Measurements from ENCODE around the gene NEBL.

The NEBL gene

DNA sequence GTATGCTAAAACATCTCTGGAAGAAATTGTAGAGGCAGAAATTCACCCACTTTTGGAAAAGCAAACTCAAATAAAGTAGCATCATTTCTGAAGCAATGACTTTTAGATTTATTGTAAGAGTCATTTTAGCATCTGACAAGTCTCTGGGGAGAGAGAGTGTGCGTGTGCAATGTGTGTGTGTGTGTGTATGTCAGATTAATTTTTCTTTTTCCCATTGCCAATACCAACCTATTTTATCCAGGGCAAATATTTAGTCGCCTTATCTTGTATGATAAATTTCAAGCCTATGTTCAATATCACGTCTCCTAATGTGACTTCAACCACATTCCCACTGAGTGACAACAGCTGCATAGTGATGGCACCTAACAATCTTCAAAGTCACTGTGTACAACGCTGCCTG is 101.7 kb downstream of the NEBL start:
- no peak for DNase-seq (ENCODE audit: low read depth in 1 of 2, low spot score in 1 of 2)

DNA sequence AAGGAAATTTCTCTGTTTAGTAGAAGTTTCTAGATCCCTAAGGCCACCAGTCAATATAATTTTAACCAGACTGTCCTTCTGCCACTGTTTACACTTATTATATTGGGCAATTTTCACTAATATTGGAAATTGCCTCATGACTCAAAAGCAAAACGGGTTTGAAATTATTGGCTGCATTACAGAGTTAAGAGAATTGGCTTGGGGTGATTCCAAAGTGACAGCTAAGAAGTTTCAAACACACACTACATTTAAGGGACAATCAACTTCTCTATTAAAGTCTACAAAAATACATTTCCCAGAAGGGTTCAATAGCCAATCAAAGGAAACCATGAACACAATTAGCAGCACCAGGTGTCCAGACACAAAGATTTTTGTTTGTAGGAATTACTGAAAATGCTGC is 111.9 kb downstream of the NEBL start:
- no peak for DNase-seq (ENCODE audit: low read depth in 1 of 2, low spot score in 1 of 2)

DNA sequence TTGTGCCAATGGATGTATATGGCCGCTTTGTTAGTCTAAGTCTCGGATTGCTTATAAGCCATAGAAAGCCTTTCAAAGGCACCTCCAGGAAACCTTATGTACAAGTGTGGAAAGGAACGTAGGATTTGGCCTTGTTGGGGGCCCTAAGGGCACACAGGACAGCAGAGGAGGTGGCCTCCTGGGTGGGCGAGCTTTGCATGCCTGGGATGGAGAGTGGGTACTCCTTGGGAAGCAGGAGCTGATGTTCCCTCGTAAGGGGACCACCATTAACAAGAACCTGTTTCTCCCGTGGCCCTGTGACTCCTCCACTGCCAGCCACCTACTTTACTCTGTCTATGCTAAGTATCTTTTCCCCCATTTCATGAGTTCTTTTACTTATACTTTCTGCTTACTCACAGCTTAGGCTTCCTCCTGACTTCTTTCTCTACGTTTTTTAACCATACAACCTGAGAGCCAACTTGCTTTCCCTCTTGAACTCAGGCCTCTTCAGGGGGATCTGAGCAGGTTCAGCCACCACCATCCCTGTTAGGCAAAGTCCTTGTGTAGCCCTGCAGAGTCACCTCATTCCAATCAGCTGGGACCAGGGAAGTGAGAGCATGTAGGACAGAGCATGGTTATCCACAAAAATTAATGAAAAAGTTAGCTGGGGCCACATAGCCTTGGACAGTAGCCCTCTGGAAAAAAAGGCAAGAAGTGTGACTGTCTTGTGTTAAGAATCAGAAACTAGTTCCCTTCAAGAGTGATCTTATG is 118.9 kb downstream of the NEBL start:
- DNase-seq (ENCODE audit: low read depth in 1 of 2, low spot score in 1 of 2), result no peak

DNA sequence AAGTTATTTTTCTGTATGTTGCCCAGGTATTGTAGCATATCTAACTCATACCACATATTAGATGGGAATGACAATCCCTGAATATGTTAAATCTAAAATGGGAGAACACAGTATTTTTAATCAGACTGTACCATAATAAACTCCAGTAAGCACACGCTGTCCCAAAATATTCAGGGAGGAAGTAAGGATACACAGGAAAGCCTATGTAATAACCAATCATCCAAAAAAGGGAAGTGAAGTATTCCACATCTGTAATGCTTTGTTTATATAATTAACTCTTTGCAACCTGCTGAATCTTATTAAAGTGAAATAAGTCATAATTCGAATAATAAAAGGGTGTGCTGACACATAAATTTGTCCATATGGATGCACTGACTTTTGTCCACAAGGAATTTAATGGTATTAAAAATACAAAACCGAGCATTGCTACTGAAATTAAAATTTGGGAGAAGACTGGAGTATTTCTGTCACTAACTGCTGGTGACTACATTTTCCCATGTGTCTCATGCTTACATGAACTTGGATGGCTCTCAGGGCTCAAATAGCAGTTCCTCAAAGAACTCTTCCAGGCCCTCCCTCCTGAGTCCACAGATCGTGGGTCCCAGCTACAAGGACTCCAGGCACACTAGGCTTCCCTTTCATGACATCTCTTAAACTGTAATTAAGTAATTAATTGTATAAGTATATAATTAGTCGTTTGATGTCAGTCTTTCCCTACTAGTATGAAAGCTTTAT is 120.6 kb downstream of the NEBL start:
- no peak for DNase-seq (ENCODE audit: low read depth in 1 of 2, low spot score in 1 of 2)

DNA sequence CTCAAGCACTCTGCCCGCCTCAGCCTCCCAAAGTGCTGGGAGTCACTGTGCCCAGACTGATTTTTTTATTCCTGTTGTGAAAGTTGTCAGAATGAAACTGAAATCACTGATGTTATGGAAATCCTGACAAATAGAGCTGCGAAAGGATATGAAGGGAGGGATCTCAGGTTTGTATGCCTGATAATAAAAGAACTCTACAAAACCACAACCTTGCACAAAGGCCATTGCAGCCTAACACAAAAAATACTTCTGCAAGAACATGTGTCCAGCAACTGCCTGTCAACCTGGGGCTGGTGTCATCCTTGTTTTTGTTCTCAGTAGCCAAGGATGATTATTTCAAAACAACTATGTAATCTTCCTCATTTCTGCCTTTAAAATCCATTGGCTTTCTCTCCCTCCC is 126.1 kb downstream of the NEBL start:
- no peak for DNase-seq (ENCODE audit: low read depth in 1 of 2, low spot score in 1 of 2)

DNA sequence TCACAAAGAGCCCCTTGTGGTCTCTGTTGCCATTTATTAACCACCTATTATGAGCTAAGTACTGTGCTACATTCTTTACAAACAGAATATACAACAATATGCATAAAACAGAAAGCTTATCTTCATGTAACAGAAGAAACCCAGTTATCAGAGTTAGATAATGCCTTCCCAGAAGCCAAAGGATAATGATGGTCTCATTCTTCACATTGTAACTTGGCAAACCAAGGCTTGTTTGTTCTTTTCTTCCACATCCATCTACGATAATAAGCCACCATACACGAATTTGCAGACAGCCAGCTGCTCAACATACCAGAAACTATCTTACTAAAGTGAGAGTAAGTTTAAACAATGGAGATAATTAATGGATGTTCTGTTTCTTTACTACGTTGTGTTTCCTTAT is 127.6 kb downstream of the NEBL start:
- no peak for DNase-seq (ENCODE audit: low read depth in 1 of 2, low spot score in 1 of 2)

DNA sequence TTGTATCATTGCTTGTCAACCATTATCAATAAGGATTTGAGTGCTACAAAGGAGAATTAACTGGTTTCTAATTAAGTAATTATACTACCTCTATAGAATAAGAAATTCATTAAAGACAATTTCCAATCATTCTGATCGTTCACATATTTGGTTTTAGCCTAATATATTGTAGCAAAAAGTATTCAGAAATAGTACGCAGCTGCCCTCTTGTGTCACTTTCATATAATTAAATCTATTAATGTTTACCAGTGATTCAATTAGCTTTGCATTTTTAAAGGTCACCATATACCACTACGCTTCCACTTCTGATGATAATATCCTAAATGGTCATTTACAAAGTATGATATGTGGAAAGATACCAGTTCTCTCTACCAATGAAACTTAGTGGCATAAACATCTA is 128.3 kb downstream of the NEBL start:
- no peak for DNase-seq (ENCODE audit: low read depth in 1 of 2, low spot score in 1 of 2)

DNA sequence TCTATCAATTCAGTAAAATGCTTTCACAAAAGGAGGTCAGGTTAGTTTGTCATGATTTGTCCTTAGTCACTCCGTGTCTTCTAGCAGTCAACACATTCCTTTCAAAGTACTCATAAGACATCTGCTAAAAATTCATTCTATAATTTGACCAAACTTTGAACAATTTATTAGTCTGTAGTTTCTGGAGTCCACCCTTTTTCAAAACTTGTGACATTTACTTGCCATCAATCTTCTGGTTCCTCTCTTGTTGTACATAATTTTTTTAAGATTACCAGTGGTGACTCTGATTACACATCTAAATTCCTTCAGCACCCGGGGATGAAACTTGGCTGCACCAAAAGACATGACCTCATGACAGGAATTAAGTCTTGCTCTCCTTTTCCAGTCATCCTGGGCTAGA is 130.1 kb downstream of the NEBL start:
- DNase-seq (ENCODE audit: low read depth in 1 of 2, low spot score in 1 of 2), result no peak

DNA sequence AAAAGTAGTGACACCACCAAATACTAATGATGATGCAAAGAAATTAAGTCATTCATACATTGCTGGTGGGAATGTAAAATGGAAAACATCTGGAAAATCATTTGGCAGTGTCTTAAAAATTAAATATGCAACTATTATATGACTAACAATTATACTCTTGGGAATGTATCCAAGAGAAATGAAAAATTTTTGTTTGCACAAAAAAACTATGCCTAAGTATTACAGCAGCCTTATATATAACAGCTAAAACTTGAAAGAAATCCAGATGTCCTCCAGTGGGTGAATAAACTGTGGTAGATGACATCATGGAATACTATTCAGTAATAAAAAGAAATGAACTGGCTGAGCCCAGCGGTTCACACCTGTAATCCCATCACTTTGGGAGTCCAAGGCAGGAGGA is 132.0 kb downstream of the NEBL start:
- DNase-seq (ENCODE audit: low read depth in 1 of 2, low spot score in 1 of 2), result no peak

DNA sequence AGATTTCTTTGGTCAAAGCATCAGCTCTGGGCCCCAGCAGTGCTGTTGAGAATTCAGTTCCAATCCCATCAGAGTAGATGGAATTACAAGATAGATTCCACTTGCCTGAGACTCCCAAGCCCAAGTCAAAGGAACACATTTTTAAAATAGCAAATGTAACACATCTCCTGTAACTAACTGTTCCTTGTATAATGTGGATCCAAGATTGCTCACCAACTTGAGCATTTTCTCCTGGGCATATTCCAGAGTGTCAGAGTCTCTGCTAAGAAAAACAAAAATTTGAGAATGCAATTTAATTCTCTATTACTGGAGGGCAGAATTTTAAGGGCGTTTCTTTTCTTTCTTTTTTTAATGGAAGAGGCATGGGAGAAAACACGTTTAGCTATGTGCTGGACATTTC is 136.7 kb downstream of the NEBL start:
- DNase-seq (ENCODE audit: low read depth in 1 of 2, low spot score in 1 of 2), result no peak

DNA sequence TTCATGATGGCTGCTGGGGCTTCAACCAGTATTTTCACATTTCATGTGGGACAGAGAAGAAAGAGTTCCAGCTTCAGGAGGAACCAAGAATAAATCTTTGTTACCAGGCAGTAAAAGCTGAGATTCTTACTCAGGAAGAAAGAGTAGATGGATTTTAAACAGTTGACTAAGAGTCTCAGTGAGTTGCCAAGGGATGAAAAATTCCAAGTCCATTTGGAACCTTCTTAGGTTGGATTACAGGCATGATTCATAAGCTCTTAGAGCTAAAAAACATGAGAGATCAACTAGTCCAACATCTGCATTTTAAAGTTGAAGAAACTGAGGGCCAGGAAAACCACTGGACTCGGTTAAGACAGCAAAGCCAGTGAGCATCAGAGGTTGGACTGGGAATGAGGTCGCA is 148.6 kb downstream of the NEBL start:
- DNase-seq (ENCODE audit: low read depth in 1 of 2, low spot score in 1 of 2), result no peak

DNA sequence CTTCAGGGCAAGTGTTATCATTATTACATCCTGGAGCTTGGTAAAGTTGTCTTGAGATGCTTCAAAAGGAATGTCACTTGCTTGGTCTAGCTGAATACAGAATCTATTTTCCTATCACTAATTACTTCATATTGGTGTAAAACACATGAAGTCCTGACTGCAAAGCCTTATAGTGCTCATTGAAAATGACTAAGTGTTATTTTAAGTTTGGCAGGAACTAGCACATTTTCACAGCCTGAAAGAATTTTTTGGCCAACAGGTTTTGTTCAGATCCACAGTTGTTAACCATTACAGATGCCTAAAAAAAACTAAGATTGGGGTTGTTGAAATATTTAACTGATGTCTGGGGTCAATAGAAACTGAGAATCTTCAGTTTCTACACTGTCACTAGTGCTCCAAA is 149.3 kb downstream of the NEBL start:
- DNase-seq (ENCODE audit: low read depth in 1 of 2, low spot score in 1 of 2), result no peak

DNA sequence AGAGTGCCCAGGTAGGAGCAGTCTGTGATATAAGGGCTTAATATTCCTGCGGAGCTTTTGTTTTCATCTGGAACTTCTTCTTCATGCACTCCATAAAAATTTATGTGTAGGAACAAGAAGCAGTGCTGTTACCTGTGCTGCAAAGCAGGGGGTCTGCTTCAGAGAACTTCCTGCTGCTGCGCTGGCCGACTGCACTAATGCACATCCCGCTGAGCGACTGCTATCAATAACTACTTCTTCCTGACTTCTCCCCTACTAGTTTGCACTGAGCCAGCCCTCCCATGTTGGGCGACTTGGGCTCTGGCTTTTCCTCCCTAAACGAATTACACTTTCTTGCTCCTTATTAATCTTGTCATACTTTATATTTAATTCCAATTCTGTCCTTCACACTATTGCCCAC is 150.3 kb downstream of the NEBL start:
- no peak for DNase-seq (ENCODE audit: low read depth in 1 of 2, low spot score in 1 of 2)

DNA sequence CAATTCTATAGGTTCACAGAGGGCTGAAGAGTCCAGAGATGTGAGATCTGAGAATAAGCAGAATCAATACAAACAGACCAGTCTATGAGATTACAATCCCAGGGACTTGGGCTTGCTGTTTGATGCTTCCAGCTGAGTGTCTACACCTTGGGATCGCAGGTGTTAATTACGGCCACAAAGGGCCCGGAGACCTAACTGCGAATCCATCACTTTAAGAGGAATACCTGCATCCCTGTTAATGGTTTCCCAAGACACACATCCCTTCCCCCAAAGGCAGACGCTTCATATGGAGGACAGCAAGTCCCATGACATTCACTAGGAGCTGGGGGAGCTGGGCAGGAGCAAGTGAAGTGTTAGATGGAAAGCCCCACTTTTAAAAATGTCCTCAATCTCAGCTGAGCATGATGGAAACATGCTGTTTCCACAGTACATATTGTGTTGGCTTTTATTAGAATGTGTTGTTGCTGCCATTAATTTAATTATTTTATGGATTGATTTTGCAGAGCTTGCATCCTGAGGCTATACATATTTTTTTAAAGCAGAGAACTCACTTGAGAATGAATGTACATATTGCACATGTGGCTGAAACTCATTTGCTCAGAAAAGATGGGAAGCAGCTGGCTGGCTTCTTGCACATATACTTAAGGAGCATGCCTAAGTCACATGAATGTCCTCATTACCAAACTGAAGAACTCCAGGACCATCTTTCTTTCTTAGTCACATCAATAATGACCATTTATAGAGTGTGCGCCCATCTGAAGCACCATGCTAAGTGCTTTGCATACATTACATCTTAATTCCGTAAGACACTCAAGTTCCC is 151.3 kb downstream of the NEBL start:
- DNase-seq (ENCODE audit: low read depth in 1 of 2, low spot score in 1 of 2), result no peak

DNA sequence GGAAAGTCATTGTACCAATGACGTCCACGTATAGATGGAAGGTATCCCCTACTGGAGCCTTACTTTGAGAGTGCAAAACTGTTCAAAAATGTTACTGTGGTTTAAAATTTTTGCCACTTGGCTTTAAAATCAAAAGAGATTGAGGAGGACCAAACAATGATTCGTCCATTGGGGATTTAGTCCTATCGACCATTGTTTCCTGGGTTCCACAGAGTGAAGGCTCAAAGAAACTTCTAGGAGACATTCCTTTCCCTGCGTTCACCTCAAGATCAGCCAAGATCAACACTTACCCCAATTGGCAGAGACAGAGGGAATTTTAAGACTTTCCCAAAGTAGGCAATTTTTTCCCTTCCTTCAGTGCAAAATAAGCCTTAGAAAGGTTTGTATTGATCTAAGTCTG is 152.3 kb downstream of the NEBL start:
- no peak for DNase-seq (ENCODE audit: low read depth in 1 of 2, low spot score in 1 of 2)

DNA sequence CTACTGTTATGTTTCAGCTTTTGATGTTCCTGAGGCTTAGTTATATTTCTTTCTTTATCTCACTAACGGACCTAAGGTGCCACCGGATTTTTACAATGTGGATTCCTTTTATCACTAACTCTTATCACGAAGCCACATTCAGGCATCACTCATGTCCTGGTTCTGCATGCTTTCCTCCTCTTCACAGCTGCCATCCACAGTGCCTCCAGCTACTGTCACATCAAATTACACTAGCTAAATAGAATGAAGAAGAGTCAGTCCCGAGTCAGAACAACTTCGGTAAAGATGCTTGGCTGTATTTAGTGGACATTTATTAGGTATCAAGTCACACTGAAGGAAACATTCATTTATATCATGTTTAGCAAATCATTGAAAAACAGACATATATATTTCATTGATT is 153.2 kb downstream of the NEBL start:
- no peak for DNase-seq (ENCODE audit: low read depth in 1 of 2, low spot score in 1 of 2)

DNA sequence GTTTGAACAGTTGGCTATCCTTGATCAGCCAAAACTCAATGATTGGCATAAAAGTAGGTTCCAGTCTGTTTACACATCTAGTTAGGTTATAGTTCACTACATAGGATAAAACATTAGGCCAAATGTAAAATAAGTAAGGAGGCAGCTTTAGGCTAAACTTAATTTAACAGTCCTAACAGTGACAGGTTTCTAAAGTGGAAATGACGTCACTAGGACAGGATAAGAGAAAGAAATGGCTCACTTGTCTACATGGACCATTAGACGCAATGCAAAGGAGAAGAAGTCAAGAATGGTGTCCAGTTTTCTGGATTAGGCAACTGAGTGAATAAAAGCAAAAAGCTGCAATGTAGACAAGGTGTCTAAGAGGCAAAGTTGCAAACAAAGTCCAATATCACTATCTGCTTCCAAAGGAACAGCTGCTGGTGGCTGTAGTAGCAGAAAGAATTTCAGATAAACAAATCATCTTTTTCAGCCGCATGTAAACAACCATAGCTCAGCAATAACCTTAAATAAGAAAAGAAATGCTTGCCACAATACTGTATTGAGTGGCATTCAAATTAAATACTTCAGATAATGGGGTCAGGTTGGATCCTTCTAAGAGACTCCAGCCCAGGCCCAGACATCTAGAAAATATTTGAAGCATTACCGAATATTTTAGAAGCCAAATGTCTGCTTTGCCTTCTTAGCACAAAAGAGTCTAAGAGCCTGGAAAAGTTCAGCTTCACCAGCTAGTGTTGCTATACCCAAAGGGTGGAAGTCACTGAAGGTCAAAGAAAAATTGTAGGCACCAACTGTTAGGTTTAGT is 154.2 kb downstream of the NEBL start:
- DNase-seq (ENCODE audit: low read depth in 1 of 2, low spot score in 1 of 2), result no peak

DNA sequence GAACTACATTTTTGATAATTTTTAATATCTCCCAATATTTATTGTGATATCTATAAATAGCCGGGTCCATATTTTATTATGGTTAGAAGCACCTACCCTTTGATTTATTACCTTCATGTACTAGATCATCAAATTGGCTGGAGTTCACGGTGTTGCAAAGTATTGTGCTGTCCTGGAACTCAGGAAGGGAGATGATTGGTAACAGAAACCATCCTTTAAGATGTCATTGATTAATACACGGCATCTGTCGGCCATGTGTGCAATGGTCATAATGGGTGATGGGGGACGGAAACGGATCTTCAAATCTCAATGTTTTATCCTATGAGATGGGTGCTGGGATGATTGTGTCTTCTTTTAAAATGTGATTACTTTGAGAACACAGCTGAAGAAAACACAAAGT is 157.0 kb downstream of the NEBL start:
- no peak for DNase-seq (ENCODE audit: low read depth in 1 of 2, low spot score in 1 of 2)

DNA sequence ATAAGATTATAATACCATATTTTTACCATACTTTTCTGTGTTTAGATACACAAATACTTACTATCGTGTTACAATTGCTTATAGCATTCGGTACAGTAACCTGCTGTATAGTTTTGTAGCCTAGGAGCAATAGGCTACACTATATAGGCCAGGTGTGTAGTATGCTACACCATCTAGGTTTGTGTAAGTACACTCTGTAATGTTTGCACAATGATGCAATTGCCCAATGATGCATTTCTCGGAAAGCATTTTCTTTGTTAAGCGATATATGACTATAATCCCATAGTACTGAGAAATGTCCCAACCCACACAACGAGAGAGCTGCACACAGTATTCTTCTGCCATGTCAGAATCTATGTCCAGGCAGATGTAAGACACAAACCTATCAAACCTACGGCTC is 160.0 kb downstream of the NEBL start:
- DNase-seq (ENCODE audit: low read depth in 1 of 2, low spot score in 1 of 2), result no peak
